Ascending aorta (tissue), 2 donors: ENCODE measurements around the gene SLC41A3. TPM values are rescaled to one million over a fixed set of nuclear protein-coding genes. Genes with fewer than 3 reads are reported as not detected.

Experiments used
- DNase-seq, 2 donors: peaks; one replicate each; pipeline ENCODE4 v3.0.0-alpha.2; 2019; ENCODE audit warnings: low spot score in 2 of 2
- H3K27ac ChIP-seq, 2 donors: fragments of 200-600 bp; sonication (generic); one replicate each; pipeline ENCODE4 v1.5.1; 2016 to 2017; ENCODE audit warnings: mild to moderate bottlenecking in 1 of 2
- H3K27me3 ChIP-seq: fragments of 200-600 bp; sonication (generic); one replicate; pipeline ENCODE4 v1.5.1; 2017
- H3K36me3 ChIP-seq, 2 donors: fragments of 200-600 bp; sonication (generic); one replicate each; pipeline ENCODE4 v1.5.1; 2016
- H3K4me1 ChIP-seq, 2 donors: fragments of 200-600 bp; sonication (generic); one replicate each; pipeline ENCODE4 v1.5.1; 2016 to 2017; ENCODE audit warnings: mild to moderate bottlenecking in 1 of 2
- H3K4me3 ChIP-seq, 2 donors: fragments of 200-600 bp; sonication (generic); one replicate each; pipeline ENCODE4 v1.5.1; 2016 to 2017; ENCODE audit warnings: mild to moderate bottlenecking in 1 of 2
- H3K9me3 ChIP-seq, 2 donors: fragments of 200-600 bp; sonication (generic); one replicate each; pipeline ENCODE4 v1.5.1; 2016
- CTCF ChIP-seq, 3 experiments: fragments of 200-600 bp in 2 of 3; fragments of 450-650 bp in 1 of 3; sonication (generic) in 2 of 3; IDR thresholded peaks; one replicate each; pipeline ENCODE4 v1.5.1; 2016 to 2019; ENCODE audit warnings: antibody characterized with exemption in 3 of 3, mild to moderate bottlenecking in 1 of 3, moderate library complexity in 1 of 3
- intact Hi-C: fragments of 100-400 bp; cut with DNase I; formaldehyde crosslinking; loops from one replicate; pipeline ENCODE4 v1.15.1; 2023
- total RNA-seq: library from RNA; depleted of rRNA; stranded (reverse); fragments of >200 nt; gene quantifications from one replicate; pipeline ENCODE4 v1.1.0, GENCODE V29; 2016

The SLC41A3 gene
- total RNA-seq, 1 donor from 2014 or later = 111 TPM

- Histone ChIP-seq H3K4me1 (no peaks in the 10 kb centered on the region), H3K36me3 (peaks cover 16 to 28% of the 10 kb centered on the region in 2 donors), H3K27ac (no peak overlapping the region), H3K9me3 (no peaks in the 10 kb centered on the region), H3K4me3 (no peak overlapping the region), H3K27me3 (no peaks in the 10 kb centered on the region)
- DNase-seq = no peak
- TF ChIP-seq CTCF (IDR thresholded peaks at IDR 0.05) = no peak
- intact Hi-C loops = no loop called here
Measured at GRCh38 chr3:126119008-126119675, 35.2 kb upstream of the SLC41A3 start.

GRCh38 chr3:126118591-126118990 is 34.7 kb upstream of the SLC41A3 start:
- H3K4me3 ChIP-seq = no peak overlapping the region
- peak in 1 of 2 donors; percentile 42 for DNase-seq
- H3K27me3 ChIP-seq = no peaks in the 10 kb centered on the region
- H3K36me3 ChIP-seq = peaks cover 16 to 27% of the 10 kb centered on the region in 2 donors
- intact Hi-C loops = no loop called here
- no peak for TF ChIP-seq CTCF (IDR thresholded peaks at IDR 0.05)
- no peaks in the 10 kb centered on the region for H3K4me1 ChIP-seq
- H3K9me3 ChIP-seq = no peaks in the 10 kb centered on the region
- no peak overlapping the region for H3K27ac ChIP-seq

GRCh38 chr3:126117786-126118185 is 33.9 kb upstream of the SLC41A3 start:
- peak in 1 of 2 donors; percentile 56 for DNase-seq
- intact Hi-C loops = no loop called here
- H3K27me3 ChIP-seq = no peaks in the 10 kb centered on the region
- H3K27ac ChIP-seq = no peak overlapping the region
- H3K4me3 ChIP-seq = no peak overlapping the region
- no peaks in the 10 kb centered on the region for H3K9me3 ChIP-seq
- no peak for TF ChIP-seq CTCF (IDR thresholded peaks at IDR 0.05)
- H3K36me3 ChIP-seq = peaks cover 16 to 27% of the 10 kb centered on the region in 2 donors
- no peaks in the 10 kb centered on the region for H3K4me1 ChIP-seq

- intact Hi-C loops = no loop called here
- no peak for TF ChIP-seq CTCF (IDR thresholded peaks at IDR 0.05)
- H3K4me3 ChIP-seq = no peak overlapping the region
- DNase-seq = no peak
- no peaks in the 10 kb centered on the region for H3K27me3 ChIP-seq
- no peaks in the 10 kb centered on the region for H3K9me3 ChIP-seq
- H3K27ac ChIP-seq = no peak overlapping the region
- peaks cover 16 to 27% of the 10 kb centered on the region in 2 donors for H3K36me3 ChIP-seq
- H3K4me1 ChIP-seq = no peaks in the 10 kb centered on the region
Measured at GRCh38 chr3:126117212-126117611, 33.3 kb upstream of the SLC41A3 start.

GRCh38 chr3:126116526-126116925 is 32.6 kb upstream of the SLC41A3 start:
- no peaks in the 10 kb centered on the region for H3K9me3 ChIP-seq
- no peaks in the 10 kb centered on the region for H3K4me1 ChIP-seq

More at GRCh38 chr3:126116526-126116925, 32.6 kb upstream of the SLC41A3 start:
- peak in 1 of 2 donors; percentile 47 for DNase-seq
- TF ChIP-seq CTCF (IDR thresholded peaks at IDR 0.05) = no peak
- intact Hi-C loops = no loop called here
- H3K27ac ChIP-seq = no peak overlapping the region
- peaks cover 16 to 24% of the 10 kb centered on the region in 2 donors for H3K36me3 ChIP-seq
- H3K4me3 ChIP-seq = no peak overlapping the region
- no peaks in the 10 kb centered on the region for H3K27me3 ChIP-seq
